H1 (cell line): Measurements from ENCODE around the gene PTPA. TPM values are rescaled to one million over a fixed set of nuclear protein-coding genes. Genes with fewer than 3 reads are reported as not detected.

Experiments used
- CTCF ChIA-PET: fragments of 300-600 bp; sonication (Branson Sonifier 250); formaldehyde crosslinking; loops from one replicate; lab custom pipeline; 2021; ENCODE audit not compliant: partially characterized antibody; lab: Charles Lee
- POLR2A ChIA-PET: fragments of 300-600 bp; sonication (Branson Sonifier 250); formaldehyde crosslinking; loops from one replicate; lab custom pipeline; 2021; ENCODE audit warnings: inconsistent platforms; ENCODE audit not compliant: partially characterized antibody; lab: Charles Lee
- DNase-seq, 2 experiments: peaks; one replicate each; pipeline versions ENCODE4 v3.0.0 to v3.0.0-alpha.2; 2010 to 2022; ENCODE audit warnings: low spot score in 2 of 2, low read depth in 1 of 2, mixed read lengths in 1 of 2
- FAIRE-seq: peaks from 2 replicates; lab custom pipeline; 2011; peaks lifted over from hg19 to GRCh38; lab: Jason Lieb, UNC
- H2AFZ ChIP-seq: 2 replicates; pipeline ENCODE4 v1.8.1; 2012; ENCODE audit warnings: low read length, inconsistent platforms
- H2AK5ac ChIP-seq: 2 replicates; pipeline ENCODE4 v1.6.1; 2013; ENCODE audit warnings: low read depth, low read length
- H2BK120ac ChIP-seq: replicated peaks from 2 replicates; pipeline ENCODE3; 2013; ENCODE audit warnings: low read depth, low read length, inconsistent platforms
- H2BK12ac ChIP-seq: 2 replicates; pipeline ENCODE4 v1.6.1; 2013; ENCODE audit warnings: low read depth, low read length
- H2BK15ac ChIP-seq: 2 replicates; pipeline ENCODE4 v1.6.1; 2013; ENCODE audit warnings: low read length
- H2BK20ac ChIP-seq: 2 replicates; pipeline ENCODE4 v1.6.1; 2013; ENCODE audit warnings: low read length
- H2BK5ac ChIP-seq: 2 replicates; pipeline ENCODE4 v1.6.1; 2013; ENCODE audit warnings: low read depth, low read length
- H3K14ac ChIP-seq: 2 replicates; pipeline ENCODE4 v1.6.1; 2013; ENCODE audit warnings: inconsistent platforms; ENCODE audit not compliant: insufficient read length
- H3K18ac ChIP-seq: 2 replicates; pipeline ENCODE4 v1.6.1; 2013; ENCODE audit warnings: low read length; ENCODE audit errors: extremely low read depth
- H3K23ac ChIP-seq: 2 replicates; pipeline ENCODE4 v1.6.1; 2013; ENCODE audit warnings: inconsistent platforms; ENCODE audit not compliant: insufficient read length
- H3K23me2 ChIP-seq: 2 replicates; pipeline ENCODE4 v1.6.1; 2013; ENCODE audit warnings: low read depth, low read length
- H3K27ac ChIP-seq: 2 replicates; pipeline ENCODE4 v1.6.1; 2011; ENCODE audit warnings: low read depth, low read length, inconsistent platforms
- H3K27me3 ChIP-seq, 4 experiments: replicated peaks in 1 of 4; 1 replicate in 1 of 4; 2 replicates in 3 of 4; pipeline versions ENCODE4 v1.6.1 to v1.8.1; 2011 to 2013; ENCODE audit warnings: low read length in 3 of 4, mild to moderate bottlenecking in 3 of 4, inconsistent platforms in 2 of 4, mixed read lengths in 2 of 4, moderate library complexity in 1 of 4; ENCODE audit not compliant: control insufficient read depth in 3 of 4, insufficient read depth in 3 of 4; ENCODE audit errors: extremely low read depth in 1 of 4
- H3K36me3 ChIP-seq, 4 experiments: 2 replicates each; pipeline versions ENCODE4 v1.6.1 to v1.8.1; 2011 to 2013; ENCODE audit warnings: mild to moderate bottlenecking in 4 of 4, low read length in 3 of 4, moderate library complexity in 2 of 4, control low read depth in 1 of 4, inconsistent platforms in 1 of 4; ENCODE audit not compliant: insufficient read depth in 4 of 4, control insufficient read depth in 2 of 4
- H3K4ac ChIP-seq: replicated peaks from 2 replicates; pipeline ENCODE3; 2013; ENCODE audit warnings: low read length, low read depth, mixed read lengths, inconsistent platforms; ENCODE audit not compliant: insufficient read length
- H3K4me1 ChIP-seq, 4 experiments: replicated peaks in 1 of 4; 1 replicate in 1 of 4; 2 replicates in 3 of 4; pipeline versions ENCODE4 v1.6.1 to v1.8.1; 2011 to 2013; ENCODE audit warnings: low read length in 3 of 4, inconsistent platforms in 2 of 4, mixed read lengths in 1 of 4; ENCODE audit not compliant: insufficient read depth in 4 of 4, control insufficient read depth in 3 of 4
- H3K4me2 ChIP-seq, 2 experiments: 2 replicates each; pipeline versions ENCODE4 v1.6.1 to v1.8.1; 2011 to 2013; ENCODE audit warnings: low read depth in 2 of 2, low read length in 2 of 2, control low read depth in 1 of 2, inconsistent platforms in 1 of 2, mild to moderate bottlenecking in 1 of 2; ENCODE audit not compliant: insufficient read depth in 1 of 2
- H3K4me3 ChIP-seq, 4 experiments: fragments of 200-600, 300-600 bp in 1 of 4; sonication (generic), shearing (Covaris generic), sonication (Bioruptor Twin) in 1 of 4; 2 replicates each; pipeline versions ENCODE4 v1.5.1 to v1.8.1; 2011 to 2016; ENCODE audit warnings: low read length in 4 of 4, low read depth in 3 of 4, control low read depth in 2 of 4, inconsistent platforms in 2 of 4, mild to moderate bottlenecking in 2 of 4, mixed read lengths in 1 of 4, moderate library complexity in 1 of 4; ENCODE audit not compliant: insufficient read depth in 2 of 4; ENCODE audit errors: extremely low read depth in 1 of 4
- H3K56ac ChIP-seq: replicated peaks from 2 replicates; pipeline ENCODE3; 2013; ENCODE audit warnings: low read depth, mild to moderate bottlenecking, mixed read lengths, low read length, inconsistent platforms; ENCODE audit not compliant: insufficient read length
- H3K79me1 ChIP-seq: 2 replicates; pipeline ENCODE4 v1.6.1; 2013; ENCODE audit warnings: low read depth, low read length, control low read depth
- H3K79me2 ChIP-seq, 2 experiments: 2 replicates each; pipeline versions ENCODE4 v1.6.1 to v1.8.1; 2012 to 2013; ENCODE audit warnings: low read length in 2 of 2, mild to moderate bottlenecking in 2 of 2, inconsistent platforms in 1 of 2; ENCODE audit not compliant: insufficient read depth in 2 of 2, control insufficient read depth in 1 of 2
- H3K9ac ChIP-seq, 4 experiments: replicated peaks in 1 of 4; 1 replicate in 1 of 4; 2 replicates in 3 of 4; pipeline versions ENCODE4 v1.6.1 to v1.8.1; 2011 to 2013; ENCODE audit warnings: low read depth in 3 of 4, low read length in 3 of 4, control low read depth in 2 of 4, mild to moderate bottlenecking in 2 of 4, moderate library complexity in 2 of 4, inconsistent platforms in 1 of 4; ENCODE audit errors: extremely low read depth in 1 of 4
- H3K9me3 ChIP-seq, 2 experiments: 2 replicates each; pipeline versions ENCODE4 v1.6.1 to v1.8.1; 2012 to 2013; ENCODE audit warnings: mild to moderate bottlenecking in 2 of 2, moderate library complexity in 2 of 2, control low read depth in 1 of 2, inconsistent platforms in 1 of 2, low read depth in 1 of 2, low read length in 1 of 2, mixed read lengths in 1 of 2; ENCODE audit not compliant: insufficient read depth in 2 of 2
- H4K20me1 ChIP-seq, 2 experiments: replicated peaks in 1 of 2; 2 replicates each; pipeline versions ENCODE3 to v1.8.1; 2011 to 2013; ENCODE audit warnings: inconsistent platforms in 2 of 2, low read length in 2 of 2, mild to moderate bottlenecking in 1 of 2; ENCODE audit not compliant: insufficient read depth in 2 of 2, control insufficient read depth in 1 of 2
- H4K5ac ChIP-seq: 2 replicates; pipeline ENCODE4 v1.6.1; 2013; ENCODE audit warnings: low read length, low read depth, mixed read lengths, inconsistent platforms; ENCODE audit not compliant: insufficient read length
- H4K8ac ChIP-seq: 2 replicates; pipeline ENCODE4 v1.8.0; 2013; ENCODE audit warnings: mild to moderate bottlenecking, moderate library complexity, low read length, inconsistent platforms; ENCODE audit not compliant: insufficient read depth; ENCODE audit errors: extremely low read depth
- H4K91ac ChIP-seq: replicated peaks from 2 replicates; pipeline ENCODE3; 2013; ENCODE audit warnings: low read length, mixed read lengths, inconsistent platforms; ENCODE audit not compliant: insufficient read length
- CBX5 ChIP-seq: fragments of 300-800, 300-1000 bp; sonication (generic); IDR thresholded peaks from 2 replicates; pipeline ENCODE4 v1.7.1; 2016; ENCODE audit warnings: antibody characterized with exemption, low read length, low read depth
- CREB1 ChIP-seq: IDR thresholded peaks from 2 replicates; pipeline ENCODE4 v1.6.1; 2012; ENCODE audit warnings: inconsistent platforms
- HDAC2 ChIP-seq, 2 experiments: fragments of 300-600 bp in 1 of 2; sonication (generic) in 1 of 2; IDR thresholded peaks; 2 replicates each; pipeline ENCODE4 v1.6.1; 2011 to 2012; ENCODE audit warnings: low read depth in 2 of 2, low read length in 2 of 2, mild to moderate bottlenecking in 2 of 2, moderate library complexity in 2 of 2, borderline replicate concordance in 1 of 2, inconsistent platforms in 1 of 2
- JUN ChIP-seq: IDR thresholded peaks from 2 replicates; pipeline ENCODE4 v1.6.1; 2011; ENCODE audit warnings: low read depth, mild to moderate bottlenecking, improper control_type of control experiment, low read length
- KDM1A ChIP-seq: fragments of 200-600, 300-600 bp; sonication (generic); IDR thresholded peaks from 2 replicates; pipeline ENCODE4 v1.7.1; 2016; ENCODE audit warnings: mild to moderate bottlenecking, low read length, borderline replicate concordance
- POU5F1 ChIP-seq: IDR thresholded peaks from 2 replicates; pipeline ENCODE4 v1.6.1; 2011; ENCODE audit warnings: low read depth, mild to moderate bottlenecking, low read length, moderate library complexity
- TAF1 ChIP-seq: IDR thresholded peaks from 2 replicates; pipeline ENCODE4 v1.6.1; 2011; ENCODE audit warnings: mild to moderate bottlenecking, low read depth, low read length
- WGBS, 2 experiments: shearing (Covaris generic) in 1 of 2; methylation state at CpG; one replicate each; pipeline versions ENCODE4 v1.1.6 to v1.1.7; 2013 to 2015; ENCODE audit warnings: low lambda C conversion rate in 2 of 2, mixed read lengths in 2 of 2, inconsistent platforms in 1 of 2, low coverage in 1 of 2, missing lambda C conversion rate in 1 of 2; ENCODE audit not compliant: insufficient replicate concordance in 2 of 2, insufficient coverage in 1 of 2, insufficient read length in 1 of 2; ENCODE audit errors: extremely low coverage in 1 of 2, missing lambda C conversion rate in 1 of 2; 5-methylcytosine and 5-hydroxymethylcytosine counted together
- polyA plus RNA-seq, 7 experiments: library from polyadenylated mRNA; depleted of rRNA in 3 of 7; stranded (reverse) in 5 of 7; unstranded in 2 of 7; fragments of >200 nt in 5 of 7; fragments of 200-250 nt in 2 of 7; gene quantifications; 1 replicate in 5 of 7; 2 replicates in 1 of 7; 4 replicates in 1 of 7; pipeline versions ENCODE4 v1.2.1 to v1.2.3, GENCODE V29; 2011 to 2013; ENCODE audit warnings: missing spikeins in 2 of 7, mixed read lengths in 2 of 7
- total RNA-seq: library from RNA; stranded (reverse); fragmentation: NEBNext Ultra II Directional; extraction: Animal tissue kit (Norgen Biotek cat#: 25700); gene quantifications from 2 replicates; pipeline ENCODE4 v1.2.1, GENCODE V29; 2021
- TF ChIP-seq, protein P1 (sequence below): IDR thresholded peaks from 2 replicates; pipeline ENCODE4 v1.6.1; 2012; ENCODE audit warnings: inconsistent platforms
- TF ChIP-seq, protein P2 (sequence below): IDR thresholded peaks from 2 replicates; pipeline ENCODE4 v1.6.1; 2011; ENCODE audit warnings: low read length, improper control_type of control experiment

Gene PTPA
- total and polyA plus RNA-seq, 2 of the 8 experiments (the other 6 are each of a cell fraction or from before 2014, with no cell fraction given) = 114 to 145 TPM

DNA sequence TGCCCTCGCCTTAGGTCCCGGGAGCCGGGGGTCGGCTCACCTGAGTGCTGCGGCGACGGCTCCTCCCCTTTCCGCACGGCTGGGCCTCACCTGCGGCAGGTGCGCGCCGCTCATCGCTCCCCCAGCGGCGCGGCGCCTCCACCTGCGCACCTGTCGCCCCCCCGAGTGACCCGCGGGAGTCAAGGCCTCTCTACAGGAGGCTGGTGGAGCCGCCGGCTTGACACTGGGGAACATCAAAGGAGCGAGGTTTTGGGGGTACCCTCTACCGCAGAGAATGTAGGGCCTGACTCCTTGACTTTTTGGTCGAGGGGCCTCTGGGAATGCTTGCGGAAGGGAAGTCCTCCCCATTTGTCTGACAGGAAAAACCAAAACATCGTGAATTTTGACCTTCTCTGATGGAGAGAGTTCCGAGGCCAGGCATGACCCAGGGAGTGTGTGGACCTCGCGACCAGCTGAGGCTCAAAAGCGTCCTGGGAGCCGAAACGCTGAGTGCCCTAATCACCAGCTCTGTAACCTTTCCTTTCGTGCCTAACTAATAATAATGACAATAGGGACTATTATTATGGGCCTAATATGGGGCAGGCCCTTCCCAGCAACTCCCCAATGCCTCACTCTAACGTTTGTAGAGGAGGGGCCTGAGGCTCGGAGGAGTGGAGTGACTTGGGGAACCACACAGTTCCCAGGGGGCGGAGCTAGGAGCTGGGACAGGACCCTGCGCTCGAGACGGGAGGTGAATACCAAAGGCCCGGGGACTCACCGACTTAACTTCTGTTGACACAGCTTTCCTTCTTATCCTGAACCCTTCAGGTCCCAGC is 67.6 kb downstream of the PTPA start:
- Histone ChIP-seq H3K9me3 (no peaks in the 10 kb centered on the region; a peak in 1 of 4 replicates), H3K4ac (no peak overlapping the region), H3K36me3 (no peaks in the 10 kb centered on the region), H3K56ac (no peak overlapping the region), H3K79me1 (no peaks in the 10 kb centered on the region), H2BK15ac (no peak overlapping the region), H2BK12ac (no peak overlapping the region), H3K4me3 (peak overlapping the region; percentile 21 to 60 (median 32); a peak in 6 of 8 replicates), H3K14ac (no peak overlapping the region), H4K5ac (no peak overlapping the region), H3K23ac (no peak overlapping the region), H3K4me2 (peak overlapping the region; percentile 94 to 99), H3K9ac (no peak overlapping the region), H2BK120ac (no peak overlapping the region), H3K18ac (no peak overlapping the region; the same call in 1 of the 2 replicates), H3K4me1 (peaks cover 0 to 21% (median 12%) of the 10 kb centered on the region in 4 experiments; a peak in 6 of 7 replicates), H2BK5ac (no peak overlapping the region), H3K23me2 (peaks cover 25% of the 10 kb centered on the region), H3K27ac (no peak overlapping the region), H3K79me2 (no peaks in the 10 kb centered on the region), H2AFZ (no peak overlapping the region), H4K20me1 (peaks cover 5 to 7% of the 10 kb centered on the region in 2 experiments), H2BK20ac (no peak overlapping the region), H3K27me3 (peaks cover 45 to 80% (median 73%) of the 10 kb centered on the region in 4 experiments), H4K91ac (no peak overlapping the region), H4K8ac (peak overlapping the region; percentile 47; the same call in 1 of the 2 replicates), H2AK5ac (no peak overlapping the region)
- ChIA-PET CTCF (interaction anchor here (0.7 to 27.8 kb wide), 18 partner anchors 9 to 519 kb away, joined by 3 to 831 read pairs (median 4); partner anchors contain the start of gene C9orf50), POLR2A (interaction anchor here (0.7 to 4.5 kb wide), 52 partner anchors 8 to 446 kb away, joined by 3 to 30 read pairs (median 4); partner anchors contain the start of gene NTMT1)
- WGBS, 2 experiments = 3% methylated on average over 43 of the region's 45 CpGs; no CpG with 5 or more reads in 1 of the 2 experiments
- peak; percentile 79 for FAIRE-seq
- peak; percentile 85 to 88 for DNase-seq
- TF ChIP-seq CREB1 = no peak
- peak; percentile 88; the same call in 1 of the 2 replicates for TF ChIP-seq POU5F1
- no peak for TF ChIP-seq TAF1
- TF ChIP-seq JUN = peak; percentile 75; the same call in 1 of the 2 replicates
- TF ChIP-seq CBX5 = no peak
- TF ChIP-seq KDM1A = 0 out of 2 replicates have a peak, but pooled peaks have one; percentile 9
- peak in 1 of 2 experiments; percentile 36; a peak in 1 of 4 replicates for TF ChIP-seq HDAC2 (IDR thresholded peaks at IDR 0.05; ENCODE audit: borderline replicate concordance in 1 of 2, low read depth in 2 of 2, low read length in 2 of 2)
- TF ChIP-seq, protein P1, sequence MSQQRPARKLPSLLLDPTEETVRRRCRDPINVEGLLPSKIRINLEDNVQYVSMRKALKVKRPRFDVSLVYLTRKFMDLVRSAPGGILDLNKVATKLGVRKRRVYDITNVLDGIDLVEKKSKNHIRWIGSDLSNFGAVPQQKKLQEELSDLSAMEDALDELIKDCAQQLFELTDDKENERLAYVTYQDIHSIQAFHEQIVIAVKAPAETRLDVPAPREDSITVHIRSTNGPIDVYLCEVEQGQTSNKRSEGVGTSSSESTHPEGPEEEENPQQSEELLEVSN = peak; percentile 3; the same call in 1 of the 2 replicates
- TF ChIP-seq, protein P2, sequence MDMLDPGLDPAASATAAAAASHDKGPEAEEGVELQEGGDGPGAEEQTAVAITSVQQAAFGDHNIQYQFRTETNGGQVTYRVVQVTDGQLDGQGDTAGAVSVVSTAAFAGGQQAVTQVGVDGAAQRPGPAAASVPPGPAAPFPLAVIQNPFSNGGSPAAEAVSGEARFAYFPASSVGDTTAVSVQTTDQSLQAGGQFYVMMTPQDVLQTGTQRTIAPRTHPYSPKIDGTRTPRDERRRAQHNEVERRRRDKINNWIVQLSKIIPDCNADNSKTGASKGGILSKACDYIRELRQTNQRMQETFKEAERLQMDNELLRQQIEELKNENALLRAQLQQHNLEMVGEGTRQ = no peak
